GM11168 (cell line): ENCODE results near the gene U2SURP.
"Not testable (repeated sequence)": the region's sequence is repeated elsewhere in the genome, so short reads cannot be mapped to it uniquely, and the experiment has no call there.

Experiments used
- in situ Hi-C: fragments of 300-500 bp; cut with MboI; formaldehyde crosslinking; loops from one replicate; pipeline ENCODE4 v1.12.0; 2022; ENCODE audit warnings: low sequenced_read_pairs; ENCODE audit not compliant: unreplicated experiment

The U2SURP gene

GRCh38 chr3:143002727-143003126 is 1.4 kb downstream of the U2SURP start:
- in situ Hi-C loops: no loop called here

- in situ Hi-C loops: no loop called here
Measured at GRCh38 chr3:143004823-143005222, 3.5 kb downstream of the U2SURP start.

- in situ Hi-C loops: no loop called here
Measured at GRCh38 chr3:143010024-143010423, 8.7 kb downstream of the U2SURP start.

GRCh38 chr3:143011705-143012104 is 10.3 kb downstream of the U2SURP start:
- in situ Hi-C loops: no loop called here

GRCh38 chr3:143014921-143015320 is 13.6 kb downstream of the U2SURP start:
- in situ Hi-C loops: no loop called here

GRCh38 chr3:143016321-143016972 is 15.1 kb downstream of the U2SURP start:
- in situ Hi-C loops: no loop called here

- in situ Hi-C loops: no loop called here
Measured at GRCh38 chr3:143024351-143024960, 23.1 kb downstream of the U2SURP start.

- in situ Hi-C loops: no loop called here
Measured at GRCh38 chr3:143031327-143031726, 30.0 kb downstream of the U2SURP start.

GRCh38 chr3:143031796-143032387 is 30.5 kb downstream of the U2SURP start:
- in situ Hi-C loops: not testable (repeated sequence)

- in situ Hi-C loops: no loop called here
Measured at GRCh38 chr3:143035466-143036211, 34.3 kb downstream of the U2SURP start.

- in situ Hi-C loops: no loop called here
Measured at GRCh38 chr3:143036557-143036956, 35.2 kb downstream of the U2SURP start.

GRCh38 chr3:143037867-143038266 is 36.5 kb downstream of the U2SURP start:
- in situ Hi-C loops: no loop called here

- in situ Hi-C loops: no loop called here
Measured at GRCh38 chr3:143040261-143040879, 39.0 kb downstream of the U2SURP start.

- in situ Hi-C loops: no loop called here
Measured at GRCh38 chr3:143041903-143042302, 40.5 kb downstream of the U2SURP start.

- in situ Hi-C loops: no loop called here
Measured at GRCh38 chr3:143045639-143046038, 44.3 kb downstream of the U2SURP start.

GRCh38 chr3:143046075-143046474 is 44.7 kb downstream of the U2SURP start:
- in situ Hi-C loops: not testable (repeated sequence)

GRCh38 chr3:143054011-143054410 is 52.6 kb downstream of the U2SURP start:
- in situ Hi-C loops: no loop called here

GRCh38 chr3:143056372-143056771 is 55.0 kb downstream of the U2SURP start:
- in situ Hi-C loops: no loop called here

- in situ Hi-C loops: no loop called here
Measured at GRCh38 chr3:143060906-143061305, 59.5 kb downstream of the U2SURP start.

GRCh38 chr3:143063018-143063417 is 61.6 kb downstream of the U2SURP start:
- in situ Hi-C loops: no loop called here

- in situ Hi-C loops: no loop called here
Measured at GRCh38 chr3:143064777-143065176, 63.4 kb downstream of the U2SURP start.
